Body of pancreas (tissue), 4 donors: Measurements from ENCODE around the gene AP1S1. TPM values are rescaled to one million over a fixed set of nuclear protein-coding genes. Genes with fewer than 3 reads are reported as not detected.
"Not testable (repeated sequence)": the region's sequence is repeated elsewhere in the genome, so short reads cannot be mapped to it uniquely, and the experiment has no call there.

Experiments used
- ATAC-seq: fragments of 150-250 bp; one replicate; pipeline ENCODE4 v1.9.1; 2016
- DNase-seq, 4 donors: peaks; one replicate each; pipeline ENCODE4 v3.0.0-alpha.2; 2019
- H3K27ac ChIP-seq, 4 donors: fragments of 200-600 bp; sonication (generic); 1 replicate in 3 of 4; 2 replicates in 1 of 4; pipeline versions ENCODE4 v1.5.1 to v1.6.1; 2016 to 2019; ENCODE audit warnings: mild to moderate bottlenecking in 1 of 4, mixed read lengths in 1 of 4, moderate library complexity in 1 of 4
- H3K27me3 ChIP-seq, 2 donors: fragments of 200-600 bp; sonication (generic); one replicate each; pipeline ENCODE4 v1.6.0; 2016; ENCODE audit warnings: mild to moderate bottlenecking in 1 of 2
- H3K36me3 ChIP-seq, 2 donors: fragments of 200-600 bp; sonication (generic); replicated peaks in 1 of 2; 2 replicates each; pipeline ENCODE4 v1.5.1; 2016; ENCODE audit warnings: low read depth in 2 of 2; ENCODE audit not compliant: insufficient read depth in 1 of 2
- H3K4me1 ChIP-seq: fragments of 200-600 bp; sonication (generic); one replicate; pipeline ENCODE4 v1.6.0; 2016
- H3K4me3 ChIP-seq, 2 donors: fragments of 200-600 bp; sonication (generic); 1 replicate in 1 of 2; 2 replicates in 1 of 2; pipeline ENCODE4 v1.5.1; 2016 to 2019
- H3K9me3 ChIP-seq, 3 donors: fragments of 200-600 bp; sonication (generic); 1 replicate in 2 of 3; 2 replicates in 1 of 3; pipeline ENCODE4 v1.5.1; 2016
- CTCF ChIP-seq, 7 experiments: fragments of 450-650 bp in 4 of 7; fragments of 200-600 bp in 3 of 7; sonication (generic) in 3 of 7; IDR thresholded peaks; one replicate each; pipeline ENCODE4 v1.5.1; 2016 to 2019; ENCODE audit warnings: antibody characterized with exemption in 7 of 7
- POLR2A ChIP-seq, 3 donors: fragments of 450-650 bp; IDR thresholded peaks; one replicate each; pipeline ENCODE4 v1.6.1; 2016; ENCODE audit warnings: antibody characterized with exemption in 3 of 3, mild to moderate bottlenecking in 2 of 3
- WGBS, 2 donors: methylation state at CpG; one replicate each; pipeline ENCODE4 v1.1.5; 2017; 5-methylcytosine and 5-hydroxymethylcytosine counted together
- intact Hi-C: fragments of 100-400 bp; cut with DNase I; formaldehyde crosslinking; loops from one replicate; pipeline ENCODE4 v1.15.1; 2023
- total RNA-seq, 2 donors: library from RNA; depleted of rRNA; stranded (reverse); fragments of >200 nt; gene quantifications; one replicate each; pipeline ENCODE4 v1.1.0, GENCODE V29; 2016

Gene AP1S1
- total RNA-seq, 2 donors from 2014 or later: 12.2 to 23.6 TPM

GRCh38 chr7:101195884-101196283 lies 41.6 kb downstream of the AP1S1 start:
- peaks cover 6% of the 10 kb centered on the region for H3K4me1 ChIP-seq
- TF ChIP-seq CTCF (IDR thresholded peaks at IDR 0.05): no peak
- no peak for TF ChIP-seq POLR2A (IDR thresholded peaks at IDR 0.05)
- ATAC-seq: no peak

GRCh38 chr7:101197991-101198390 lies 43.7 kb downstream of the AP1S1 start:
- Histone ChIP-seq H3K36me3 (no peaks in the 10 kb centered on the region), H3K4me3 (no peak overlapping the region), H3K27me3 (peaks cover 0 to 16% of the 10 kb centered on the region in 2 donors), H3K27ac (no peak overlapping the region), H3K9me3 (no peaks in the 10 kb centered on the region), H3K4me1 (peaks cover 10% of the 10 kb centered on the region)
- DNase-seq: no peak
- ATAC-seq: no peak
- 76% methylated on average over 5 to 21 of the region's 21 CpGs for WGBS, 2 donors
- TF ChIP-seq POLR2A (IDR thresholded peaks at IDR 0.05): no peak
- no peak for TF ChIP-seq CTCF (IDR thresholded peaks at IDR 0.05)
- intact Hi-C loops: no loop called here

More at GRCh38 chr7:101195884-101196283, 41.6 kb downstream of the AP1S1 start:
- intact Hi-C loops: no loop called here
- Histone ChIP-seq H3K27me3 (peaks cover 0 to under 1% of the 10 kb centered on the region in 2 donors), H3K36me3 (no peaks in the 10 kb centered on the region), H3K27ac (no peak overlapping the region), H3K9me3 (no peaks in the 10 kb centered on the region), H3K4me3 (no peak overlapping the region)
- WGBS, 2 donors: 65 to 86% methylated on average over 10 to 14 of the region's 17 CpGs
- DNase-seq: no peak

DNA sequence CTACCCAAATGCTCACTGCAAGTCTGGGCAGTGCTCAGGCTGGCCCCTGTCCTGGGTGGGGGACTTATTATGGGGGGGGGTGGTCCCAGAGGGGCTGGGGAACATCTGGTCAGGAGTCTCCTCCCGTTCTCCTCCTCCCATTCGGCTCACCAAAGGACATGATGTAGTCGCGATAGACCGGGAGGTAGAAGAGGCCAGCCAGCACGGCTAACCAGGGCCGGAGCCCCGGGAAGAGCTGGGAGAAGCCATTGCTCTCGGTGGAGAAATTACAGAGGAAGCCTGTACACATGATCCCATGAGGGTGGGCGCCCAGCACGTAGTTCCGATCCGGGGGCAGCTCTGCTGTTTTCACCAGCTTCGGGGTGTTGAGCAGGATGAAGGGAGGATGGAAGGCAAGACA lies 44.2 kb downstream of the AP1S1 start:
- Histone ChIP-seq H3K4me1 (peaks cover 10% of the 10 kb centered on the region), H3K27me3 (peaks cover 0 to 16% of the 10 kb centered on the region in 2 donors), H3K4me3 (no peak overlapping the region), H3K9me3 (no peaks in the 10 kb centered on the region), H3K27ac (no peak overlapping the region), H3K36me3 (no peaks in the 10 kb centered on the region)
- WGBS, 2 donors: 71% methylated on average over 14 of the region's 14 CpGs; no CpG with 5 or more reads in 1 of the 2 donors
- TF ChIP-seq POLR2A (IDR thresholded peaks at IDR 0.05) (no peak), CTCF (IDR thresholded peaks at IDR 0.05) (no peak)
- no peak for DNase-seq
- no peak for ATAC-seq
- intact Hi-C loops: no loop called here

DNA sequence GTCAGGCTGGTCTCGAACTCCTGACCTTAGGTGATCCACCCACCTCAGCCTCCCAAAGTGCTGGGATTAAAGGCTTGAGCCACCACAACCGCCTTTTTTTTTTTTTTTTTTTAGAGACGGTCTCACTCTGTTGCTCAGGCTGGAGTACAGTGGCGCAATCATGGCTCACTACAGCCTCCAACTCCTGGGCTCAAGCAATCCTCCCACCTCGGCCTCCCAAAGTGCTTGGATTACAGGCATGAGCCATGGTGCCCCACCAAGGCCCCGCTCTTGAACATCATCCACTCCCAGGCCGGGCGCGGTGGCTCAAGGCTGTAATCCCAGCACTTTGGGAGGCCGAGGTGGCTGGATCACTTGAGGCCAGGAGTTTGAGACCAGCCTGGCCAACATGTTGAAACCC lies 45.2 kb downstream of the AP1S1 start:
- intact Hi-C loops, H3K4me1 ChIP-seq, DNase-seq, H3K36me3 ChIP-seq, H3K27ac ChIP-seq, H3K9me3 ChIP-seq, H3K4me3 ChIP-seq, ATAC-seq: not testable (repeated sequence)
- 89 to 93% methylated on average over 3 to 10 of the region's 10 CpGs for WGBS, 2 donors
- peaks cover 0 to 16% of the 10 kb centered on the region in 2 donors for H3K27me3 ChIP-seq

- WGBS, 2 donors: 58 to 80% methylated on average over 2 of the region's 2 CpGs
- Histone ChIP-seq H3K4me1 (peaks cover 10% of the 10 kb centered on the region), H3K27ac (no peak overlapping the region), H3K36me3 (no peaks in the 10 kb centered on the region), H3K9me3 (no peaks in the 10 kb centered on the region), H3K4me3 (no peak overlapping the region), H3K27me3 (peaks cover 0 to 16% of the 10 kb centered on the region in 2 donors)
- TF ChIP-seq CTCF (IDR thresholded peaks at IDR 0.05) (no peak), POLR2A (IDR thresholded peaks at IDR 0.05) (no peak)
- intact Hi-C loops: no loop called here
- DNase-seq (no peak), ATAC-seq (no peak)
Observed at GRCh38 chr7:101200504-101200861, 46.2 kb downstream of the AP1S1 start.
